Hematopoietic multipotent progenitor cell treated with erythropoietin and hydrocortisone succinate and interleukin-3 and kit ligand, for 8 days (in vitro differentiated cells): ENCODE data around the gene IRF2.
"Not testable (repeated sequence)": the region's sequence is repeated elsewhere in the genome, so short reads cannot be mapped to it uniquely, and the experiment has no call there.

Experiments used
- DNase-seq: peaks from one replicate; pipeline ENCODE4 v3.0.0-alpha.2; 2015

IRF2 gene

DNA sequence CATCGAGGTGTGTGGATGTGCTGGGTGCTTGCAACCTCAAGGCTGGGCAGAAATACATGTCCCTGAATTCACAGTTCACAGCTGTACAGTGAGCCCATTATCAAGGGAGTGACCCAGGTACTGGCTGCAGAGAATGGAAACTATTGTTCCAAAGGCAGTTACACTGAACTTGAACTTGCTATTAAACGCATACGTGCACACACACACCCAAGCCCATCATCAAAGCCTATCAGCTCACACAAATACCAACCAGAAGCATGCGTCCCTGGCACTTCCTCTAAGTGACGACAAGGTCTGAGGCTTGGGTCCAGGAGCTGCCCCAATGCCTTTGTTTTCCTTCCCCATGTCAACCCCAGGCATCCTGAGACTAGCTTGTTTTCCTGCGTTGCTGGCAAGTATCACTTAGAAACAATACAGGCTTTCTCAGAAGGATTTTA, 88.6 kb downstream of the IRF2 start:
- peak; percentile 70 for DNase-seq

DNA sequence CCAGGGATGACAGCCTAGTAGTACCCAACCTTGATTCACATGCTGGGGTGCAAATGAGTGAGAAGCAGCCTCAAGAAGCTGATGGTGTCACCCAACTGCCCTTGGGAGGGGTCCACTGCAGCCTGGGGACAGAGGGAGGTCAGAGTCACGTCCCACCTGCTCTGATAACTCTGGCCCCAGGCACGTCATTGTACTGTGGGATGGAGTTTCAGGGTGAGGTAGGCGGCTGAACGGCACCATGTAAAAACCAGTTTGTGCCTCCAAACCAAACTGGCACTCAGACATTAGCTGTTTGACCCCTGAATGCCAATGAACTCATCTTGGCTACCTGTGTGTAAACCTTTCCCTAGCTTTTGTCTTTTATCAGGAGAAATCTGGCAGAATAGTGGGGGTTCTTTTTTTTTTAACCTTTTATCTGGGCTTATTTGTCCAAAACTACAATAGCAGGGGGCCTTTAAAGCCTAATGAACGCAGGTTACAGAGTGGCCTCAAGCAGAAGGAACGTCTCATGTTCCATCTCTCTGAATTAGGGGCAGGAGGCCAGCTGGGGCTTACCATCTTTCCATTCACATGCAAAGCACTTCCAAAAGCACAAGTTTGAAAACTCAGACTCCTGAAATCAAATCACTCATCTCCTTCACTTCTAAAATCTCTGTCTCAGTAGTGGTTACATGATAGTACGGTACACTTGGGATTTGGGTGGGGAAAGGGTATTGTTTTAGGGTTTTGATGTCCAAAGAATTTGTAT, 89.4 kb downstream of the IRF2 start:
- no peak for DNase-seq

DNA sequence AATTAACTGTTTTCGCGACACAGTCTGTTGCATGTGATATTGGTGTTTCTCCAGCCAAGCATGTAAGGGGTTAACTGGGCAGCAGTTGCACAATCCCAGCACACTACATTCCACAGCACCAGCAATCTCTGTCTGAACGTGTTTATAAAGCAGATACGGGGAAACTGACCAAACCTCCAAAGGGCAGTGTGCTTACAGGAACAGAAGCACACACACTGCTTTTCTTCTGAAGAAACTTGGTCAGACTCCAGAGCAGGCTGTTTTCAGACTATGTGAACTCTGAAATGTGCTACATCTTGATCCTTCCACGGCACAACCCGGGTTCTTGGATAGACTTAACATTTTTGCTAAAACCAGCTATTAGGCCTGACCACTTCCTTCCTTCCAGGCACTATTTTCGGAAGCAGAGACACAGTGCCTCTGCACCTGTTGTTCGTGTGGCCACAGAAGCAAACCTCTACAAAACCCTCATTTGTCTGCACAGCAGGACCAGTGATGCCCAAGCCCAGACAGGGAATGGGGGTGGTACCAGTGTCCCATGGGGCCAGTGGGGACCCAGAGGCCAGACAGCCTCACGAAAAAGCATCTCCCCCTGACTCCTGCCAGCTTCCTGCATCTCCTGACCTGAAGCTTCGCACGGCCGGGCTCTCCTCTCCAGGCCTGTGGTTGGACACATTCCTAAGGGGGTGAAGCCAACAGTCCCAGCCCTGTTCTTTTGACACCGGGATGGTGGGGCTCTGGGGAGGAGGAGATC, 90.1 kb downstream of the IRF2 start:
- no peak for DNase-seq

DNA sequence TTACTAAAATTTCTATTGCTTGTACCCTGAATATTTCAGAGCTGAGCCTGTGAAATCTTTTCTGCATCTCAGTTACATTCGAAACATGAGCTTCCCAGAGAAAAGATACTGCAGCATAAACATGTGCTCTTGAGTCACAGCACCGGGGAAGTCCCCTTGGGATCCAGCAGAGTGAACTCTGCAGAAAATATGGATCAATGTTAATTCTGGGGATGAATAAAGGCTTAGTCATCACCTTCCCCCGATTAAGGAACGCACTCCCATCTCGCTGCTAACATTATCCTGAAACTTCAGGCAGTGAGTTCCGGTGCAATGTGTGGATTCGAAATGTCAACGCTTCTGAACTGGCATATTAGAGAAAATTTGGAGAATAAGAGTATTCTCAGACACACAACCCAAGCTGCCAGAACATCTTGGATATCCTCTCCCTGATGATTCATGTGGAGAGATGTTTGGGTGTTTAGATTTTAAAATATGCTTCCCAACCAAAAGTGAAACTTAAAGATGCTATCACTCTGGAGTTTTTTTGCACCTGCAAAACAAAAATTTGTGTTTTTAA, 90.8 kb downstream of the IRF2 start:
- DNase-seq, result no peak

DNA sequence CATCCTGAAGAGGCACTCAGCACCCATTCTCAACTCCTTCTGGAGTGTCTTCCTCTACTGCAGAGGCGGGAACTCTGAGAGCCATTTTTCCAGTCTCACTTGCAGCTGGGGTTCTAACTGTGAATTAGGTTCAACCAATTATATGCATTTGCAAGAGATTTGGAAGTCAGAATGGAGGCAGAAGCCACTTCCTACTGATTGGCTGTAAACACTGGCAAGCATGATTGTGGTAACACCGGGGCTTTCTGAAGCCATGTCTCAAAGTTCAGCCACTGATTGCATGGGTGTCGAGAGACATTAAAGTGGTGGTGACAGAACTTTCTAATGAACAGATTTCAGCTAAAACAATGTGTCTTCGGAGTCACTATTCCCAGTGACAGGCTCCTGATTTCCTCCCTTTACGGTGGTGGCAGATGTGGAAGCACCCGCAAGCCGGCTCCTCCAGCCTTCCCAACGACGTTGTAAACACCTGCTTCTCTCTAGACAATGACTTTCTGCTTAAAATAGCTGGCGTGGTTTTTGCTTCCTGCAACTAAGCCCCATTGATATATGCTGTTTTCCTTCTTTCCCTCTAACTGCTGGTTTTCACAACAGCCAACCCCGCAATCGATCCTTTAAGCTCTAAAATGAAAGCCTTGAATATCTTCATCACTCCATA, 92.0 kb downstream of the IRF2 start:
- no peak for DNase-seq

DNA sequence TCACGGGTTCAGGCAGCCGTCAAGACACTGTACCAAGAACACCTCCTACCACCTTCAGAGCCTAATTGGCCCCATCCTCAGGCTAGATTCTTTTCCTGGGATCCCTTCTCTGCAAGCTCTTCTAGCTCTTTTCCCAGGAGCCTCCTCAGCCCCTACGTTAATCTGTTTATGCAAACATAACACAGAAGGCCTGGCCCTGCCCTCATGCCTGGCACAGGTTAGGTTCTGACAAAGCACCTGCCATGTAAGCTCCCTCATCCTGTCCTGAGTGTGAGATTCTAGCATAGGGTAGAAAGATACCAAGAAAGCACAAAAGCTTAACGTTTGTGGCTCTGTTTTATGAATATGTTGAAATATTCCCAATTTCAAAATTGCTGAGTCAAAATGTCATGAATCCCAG, 93.6 kb downstream of the IRF2 start:
- no peak for DNase-seq

DNA sequence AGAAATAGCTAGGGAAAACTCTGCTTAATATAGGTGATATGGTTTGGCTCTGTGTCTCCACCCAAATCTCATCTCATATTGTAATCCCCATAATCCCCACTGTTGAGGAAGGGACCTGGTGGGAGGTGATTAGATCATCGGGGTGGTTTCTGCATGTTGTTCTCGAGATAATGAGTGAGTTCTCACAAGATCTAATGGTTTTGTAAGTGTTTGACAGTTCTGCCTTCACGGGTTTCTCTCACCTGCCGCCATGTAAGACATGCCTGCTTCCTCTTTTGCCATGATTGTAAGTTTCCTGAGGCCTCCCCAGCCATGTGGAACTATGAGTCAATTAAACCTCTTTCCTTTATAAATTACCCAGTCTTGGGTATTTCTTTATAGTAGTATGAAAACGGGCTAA, 94.1 kb downstream of the IRF2 start:
- not testable (repeated sequence) for DNase-seq

DNA sequence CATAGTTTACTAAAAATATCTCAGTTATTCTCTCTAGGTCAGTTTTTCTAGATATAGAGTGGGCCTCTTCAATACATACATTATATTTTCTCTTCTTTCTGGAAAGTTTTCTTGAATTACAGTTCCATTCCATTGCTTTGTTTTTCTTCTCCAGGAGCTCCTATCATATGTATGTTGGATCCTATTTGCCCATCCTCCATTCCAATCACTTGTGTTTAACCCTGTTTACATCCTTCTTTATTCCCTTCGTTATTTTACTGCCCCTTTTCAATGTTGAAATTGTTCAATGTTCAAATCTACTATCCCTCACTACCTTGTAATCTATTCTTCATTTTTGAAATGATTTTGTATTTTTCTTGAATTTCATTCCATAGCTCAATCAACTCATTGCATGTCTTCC, 97.4 kb downstream of the IRF2 start:
- no peak for DNase-seq

DNA sequence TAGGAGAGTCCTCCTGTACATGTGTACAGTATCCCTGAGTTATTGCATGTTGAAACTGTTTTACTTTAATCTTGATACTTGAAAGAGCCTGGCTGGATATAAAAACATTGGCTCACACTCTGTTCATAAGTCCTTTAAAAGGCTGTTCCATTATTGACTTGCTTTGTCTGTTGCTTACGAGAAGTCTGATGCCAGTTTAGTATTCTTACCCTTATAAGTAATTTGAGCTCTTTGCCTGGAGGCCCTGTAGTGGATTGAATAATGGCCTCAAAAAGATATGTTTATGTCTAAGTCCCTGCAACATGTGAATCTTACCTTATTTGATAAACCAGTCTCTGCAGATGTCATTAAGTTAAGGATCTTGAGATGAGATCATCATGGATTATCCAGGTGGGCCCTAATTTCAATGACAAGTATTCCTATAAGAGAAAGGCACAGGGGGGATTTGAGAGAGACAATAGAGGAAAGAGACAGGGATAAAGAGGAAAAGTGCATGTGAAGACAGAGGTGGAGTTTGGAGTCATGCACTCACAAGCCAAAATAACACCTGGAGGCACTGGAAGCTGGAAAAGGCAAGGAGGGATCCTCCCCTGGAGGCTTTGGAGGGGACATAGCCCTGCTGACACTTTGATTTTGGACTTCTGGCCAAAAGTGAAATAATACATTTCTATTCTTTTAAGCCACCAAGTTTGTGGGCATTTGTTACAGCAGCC, 98.1 kb downstream of the IRF2 start:
- DNase-seq, result no peak

DNA sequence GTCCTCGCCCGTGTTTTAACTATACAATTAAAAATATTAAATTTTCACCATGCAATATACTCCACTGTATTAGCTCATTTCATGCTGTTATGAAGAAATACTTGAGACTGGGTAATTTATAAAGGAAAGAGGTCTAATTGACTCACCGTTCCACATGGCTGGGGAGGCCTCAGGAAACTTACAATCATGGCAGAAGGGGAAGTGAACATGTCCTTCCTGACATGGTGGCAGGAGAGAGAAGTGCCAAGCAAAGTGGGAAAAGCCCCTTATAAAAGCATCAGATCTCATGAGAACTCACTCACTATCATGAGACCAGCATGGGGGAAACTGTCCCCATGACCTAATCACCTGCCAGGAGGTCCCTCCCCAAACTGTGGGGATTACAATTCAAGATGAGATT, 98.7 kb downstream of the IRF2 start:
- DNase-seq, result not testable (repeated sequence)

DNA sequence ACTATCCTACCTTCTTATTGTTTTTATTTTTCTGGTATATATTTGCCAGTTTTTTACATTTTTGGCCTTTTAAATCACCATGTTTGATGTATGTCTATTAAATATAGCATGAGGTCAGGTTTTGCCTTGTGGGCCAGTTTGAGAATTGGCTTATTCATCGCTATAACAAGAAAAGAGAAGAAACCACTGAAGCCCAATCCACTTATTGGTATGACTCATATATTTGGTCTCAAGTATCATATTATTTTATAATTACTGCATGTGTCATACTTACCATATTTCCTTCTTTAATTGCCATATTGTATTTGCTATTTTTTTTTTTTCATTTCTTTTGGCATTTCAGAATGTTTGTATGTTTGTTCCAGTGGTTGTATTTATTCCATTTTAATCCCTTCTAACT, 99.3 kb downstream of the IRF2 start:
- no peak for DNase-seq

DNA sequence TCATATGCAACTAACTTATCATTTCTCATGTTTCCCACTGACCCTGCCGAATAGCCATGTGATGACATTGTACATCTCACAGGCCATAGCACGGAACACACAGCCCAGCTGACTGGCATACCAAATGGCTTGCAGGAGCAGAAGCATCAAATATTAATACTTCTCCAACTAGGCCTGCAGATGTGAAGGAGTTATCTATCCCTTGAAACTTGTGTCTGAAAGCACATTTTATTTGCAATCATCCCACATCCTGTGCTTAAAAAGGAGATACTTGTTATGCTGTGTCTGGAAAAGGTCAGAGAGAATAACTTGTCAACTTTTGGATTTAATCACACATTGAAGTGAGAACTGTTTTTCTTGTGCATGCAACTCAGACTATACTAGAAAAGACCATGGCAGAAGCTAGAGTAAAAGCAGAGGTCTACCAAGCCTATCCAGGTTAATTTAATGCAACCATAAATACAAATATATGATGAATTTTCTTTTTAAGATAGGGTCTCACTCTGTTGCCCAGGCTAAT, 100.4 kb downstream of the IRF2 start:
- no peak for DNase-seq

DNA sequence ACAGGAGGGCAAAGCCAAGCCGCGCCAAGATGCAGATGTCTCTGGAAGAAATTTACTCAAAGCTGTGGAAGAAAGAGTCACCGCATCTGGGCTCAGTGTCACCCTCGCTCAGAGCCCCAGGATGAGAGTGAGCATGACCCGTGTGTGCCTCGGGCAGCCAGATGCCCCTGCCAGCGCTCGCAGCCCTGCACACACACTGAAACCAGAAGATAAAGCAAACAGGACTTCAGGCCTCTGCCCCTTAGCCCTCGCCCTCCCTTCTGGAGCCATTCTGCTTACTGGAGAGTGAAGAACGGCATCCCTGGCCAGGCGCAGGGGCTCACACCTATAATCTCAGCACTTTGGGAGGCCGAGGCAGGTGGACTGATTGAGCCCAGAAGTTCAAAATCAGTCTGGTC, 103.0 kb downstream of the IRF2 start:
- no peak for DNase-seq

DNA sequence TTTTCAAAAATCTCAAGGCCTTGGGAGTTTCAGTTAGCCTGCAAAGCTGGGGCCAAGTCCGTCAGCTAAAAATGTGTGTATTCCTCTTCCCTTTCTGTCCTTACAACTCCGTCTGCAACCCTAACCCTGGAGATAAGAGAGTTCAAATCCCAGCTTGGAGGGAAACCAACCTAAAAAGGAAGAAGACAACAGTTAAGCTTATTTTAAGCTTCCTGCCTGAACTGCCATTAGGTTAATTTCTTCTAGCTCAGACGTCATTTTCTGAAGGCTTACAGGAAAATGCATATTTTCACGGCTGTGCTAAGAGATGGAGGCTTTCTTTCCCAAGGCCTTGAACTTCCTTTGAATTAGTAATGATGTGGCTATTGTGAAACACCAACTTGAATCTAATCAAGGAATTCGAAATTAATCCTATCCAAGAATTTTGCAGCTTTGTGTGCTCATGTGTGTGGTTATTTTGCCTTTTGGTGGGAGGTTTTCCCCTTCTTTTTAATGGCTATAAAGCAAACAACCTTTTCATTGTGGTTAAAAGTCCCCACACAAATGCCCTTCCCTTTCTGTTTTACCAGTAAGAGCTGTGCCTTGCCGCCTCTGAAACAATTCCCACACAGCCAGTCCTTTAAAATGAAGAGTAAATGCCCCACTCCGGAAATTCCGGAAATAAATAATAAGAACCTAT, 103.5 kb downstream of the IRF2 start:
- no peak for DNase-seq

DNA sequence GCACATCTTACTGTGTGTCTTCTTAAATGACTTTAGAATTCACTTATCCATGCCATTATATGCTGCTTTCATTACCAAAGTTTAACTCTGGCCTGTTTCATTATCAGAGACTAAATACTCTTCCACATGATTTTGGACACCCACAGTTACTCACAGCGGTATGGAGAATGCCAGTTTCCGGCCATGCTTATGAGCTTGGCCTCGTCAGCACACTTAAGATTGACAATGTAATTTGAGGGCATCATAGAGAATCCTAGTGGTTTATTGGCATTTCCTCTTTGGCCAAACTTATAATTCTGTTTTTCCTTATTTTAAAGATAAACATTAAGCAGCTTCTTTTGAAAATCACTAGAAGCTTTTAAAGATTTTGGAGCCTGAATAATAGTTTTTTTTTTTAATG, 104.5 kb downstream of the IRF2 start:
- no peak for DNase-seq

DNA sequence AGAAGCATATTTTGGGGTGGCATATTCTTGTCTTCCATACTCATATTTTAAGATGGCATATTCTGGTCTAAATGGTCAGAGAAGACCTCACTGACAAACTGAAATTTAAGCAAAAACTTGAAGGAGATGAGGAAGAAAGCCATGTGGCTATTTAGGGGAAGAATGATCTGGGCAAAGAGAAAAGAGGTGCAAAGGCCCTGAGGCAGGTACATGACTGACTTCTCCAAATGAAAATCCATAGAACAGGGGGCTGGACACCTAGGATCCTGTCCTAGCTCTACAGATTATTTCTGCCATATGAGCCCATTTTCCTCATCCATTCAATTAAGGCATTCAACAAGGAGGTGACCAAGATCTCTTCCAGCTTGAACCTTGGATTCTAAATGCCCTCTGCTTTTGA, 105.6 kb downstream of the IRF2 start:
- no peak for DNase-seq

DNA sequence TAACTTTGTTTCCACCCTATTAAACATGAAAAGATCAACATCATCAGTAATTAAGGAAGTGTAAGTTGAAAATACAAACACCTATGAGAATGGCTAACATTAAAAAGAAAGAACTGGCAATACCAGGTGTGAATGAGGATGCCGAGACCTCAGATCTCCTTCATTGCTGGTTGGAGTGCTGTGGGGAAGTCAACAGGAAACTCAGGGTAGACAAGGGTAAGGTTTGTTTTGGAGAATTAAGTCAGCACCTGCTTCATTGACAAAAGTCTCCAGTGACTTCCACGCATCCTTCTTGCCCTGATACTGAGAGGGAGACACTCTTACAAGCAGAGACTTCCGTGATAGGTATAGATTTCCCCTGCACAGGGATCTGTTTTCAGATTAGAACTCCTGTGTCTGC, 106.1 kb downstream of the IRF2 start:
- DNase-seq, result no peak

DNA sequence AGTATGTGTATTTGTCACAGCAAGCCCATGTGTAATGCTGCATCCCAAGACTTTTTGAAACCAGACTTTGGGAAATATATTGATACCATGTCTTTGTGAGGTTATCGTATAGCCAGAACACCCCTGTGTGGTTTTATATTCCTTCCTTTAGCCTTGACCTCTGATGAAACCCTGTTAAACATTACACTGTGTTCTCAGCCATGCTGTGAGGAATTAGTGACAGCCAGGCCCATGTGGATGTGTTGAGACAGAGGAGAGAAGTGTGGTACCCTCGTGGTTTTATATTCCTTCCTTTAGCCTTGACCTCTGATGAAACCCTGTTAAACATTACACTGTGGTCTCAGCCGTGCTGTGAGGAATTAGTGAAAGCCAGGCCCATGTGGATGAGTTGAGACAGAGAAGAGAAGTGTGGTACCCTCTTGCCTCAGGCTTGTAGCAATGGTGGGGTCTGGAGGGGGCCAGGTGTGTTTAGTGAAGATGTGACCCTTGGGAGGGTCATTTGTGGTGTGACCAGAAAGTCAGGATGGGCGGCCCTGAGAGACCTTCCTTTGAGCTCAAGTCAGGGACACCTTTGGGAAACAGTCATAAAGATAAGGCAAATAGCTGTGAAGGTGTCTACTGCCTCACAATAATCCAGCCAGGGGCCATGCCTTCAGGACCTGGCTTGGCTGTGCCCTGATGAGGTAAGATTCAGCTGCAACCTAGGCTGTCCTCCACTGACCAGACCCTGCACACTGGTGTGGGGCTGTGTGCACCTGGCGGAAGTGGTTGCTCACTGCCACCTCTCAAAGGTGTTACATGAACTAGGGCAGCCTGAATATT, 110.0 kb downstream of the IRF2 start:
- no peak for DNase-seq

DNA sequence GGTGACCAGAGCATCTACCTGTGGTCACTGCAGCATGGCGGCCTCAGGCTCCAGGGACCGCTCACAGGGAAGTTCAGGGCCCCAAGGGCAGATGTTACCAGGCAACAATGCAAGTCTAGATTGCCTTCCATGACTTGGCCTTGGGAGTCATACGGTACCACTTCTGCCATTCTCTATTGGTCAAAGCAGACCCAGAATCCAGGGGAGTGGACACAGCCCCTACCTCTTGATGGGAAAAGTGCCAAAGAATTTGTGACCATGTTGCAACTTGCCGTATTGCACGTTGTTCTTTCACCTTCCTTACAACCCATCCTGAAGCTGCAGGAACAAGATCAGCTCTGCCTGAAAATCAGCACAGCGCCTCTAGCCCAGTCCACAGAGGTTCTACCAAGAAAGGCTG, 111.1 kb downstream of the IRF2 start:
- DNase-seq, result no peak

DNA sequence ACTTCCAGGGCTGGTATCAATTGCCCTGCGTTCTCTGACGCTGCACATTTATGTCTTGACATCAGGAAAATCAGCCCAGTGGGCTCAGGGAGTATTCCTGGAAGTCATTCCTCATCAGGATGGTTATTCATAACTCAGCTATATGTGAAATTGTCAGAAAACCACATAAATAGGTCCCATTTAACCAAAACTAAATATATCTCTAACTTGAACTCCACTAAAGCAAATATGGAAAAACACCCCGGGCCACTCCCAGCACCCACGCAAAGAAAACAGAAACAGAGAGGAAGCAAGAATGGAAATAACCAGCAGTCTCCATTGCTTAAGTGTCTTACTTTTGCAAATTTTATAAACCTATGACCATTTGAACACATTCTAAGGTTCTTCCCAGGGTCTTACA, 112.0 kb downstream of the IRF2 start:
- DNase-seq, result no peak

DNA sequence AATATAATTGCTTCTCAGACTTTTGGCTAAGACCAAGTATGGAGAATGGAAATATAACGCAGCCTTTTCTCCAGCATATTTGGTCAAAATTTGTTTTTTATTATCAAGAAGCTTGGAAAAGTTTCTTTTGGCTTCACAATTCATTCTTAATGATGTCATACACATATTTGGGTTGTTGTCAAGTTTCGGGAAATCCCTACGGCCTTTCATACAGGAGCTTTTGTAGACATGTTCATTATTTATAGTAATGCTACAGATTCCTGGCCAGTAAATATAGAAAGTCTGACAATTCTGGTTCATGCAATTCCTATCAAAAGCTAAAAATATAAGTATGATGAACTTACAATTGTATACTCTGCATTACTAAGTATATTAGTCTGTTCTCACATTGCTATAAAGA, 112.9 kb downstream of the IRF2 start:
- no peak for DNase-seq
